KMS-11 (cell line): ENCODE results near the gene SYVN1.

Experiments
- H2AFZ ChIP-seq: fragments of 200-600 bp; sonication (generic); 2 replicates; pipeline ENCODE4 v1.6.1; 2016; ENCODE audit warnings: antibody characterized with exemption, mixed run types, low read depth
- H3K27ac ChIP-seq: fragments of 200-600 bp; sonication (generic); 2 replicates; pipeline ENCODE4 v1.6.1; 2016; ENCODE audit warnings: mild to moderate bottlenecking, mixed run types
- H3K27me3 ChIP-seq: fragments of 200-600 bp; sonication (generic); 2 replicates; pipeline ENCODE4 v1.6.1; 2017; ENCODE audit warnings: mild to moderate bottlenecking, low read depth, mixed run types, moderate library complexity; ENCODE audit not compliant: insufficient read depth
- H3K36me3 ChIP-seq: fragments of 200-600 bp; sonication (generic); 2 replicates; pipeline ENCODE4 v1.6.1; 2017; ENCODE audit warnings: mild to moderate bottlenecking, mixed run types; ENCODE audit not compliant: insufficient read depth
- H3K4me1 ChIP-seq: fragments of 200-600 bp; sonication (generic); 2 replicates; pipeline ENCODE4 v1.6.1; 2016; ENCODE audit warnings: mild to moderate bottlenecking, low read depth, mixed run types; ENCODE audit not compliant: poor library complexity, severe bottlenecking
- H3K4me2 ChIP-seq: fragments of 200-600 bp; sonication (generic); 2 replicates; pipeline ENCODE4 v1.7.0; 2016; ENCODE audit warnings: mild to moderate bottlenecking, mixed run types
- H3K4me3 ChIP-seq: fragments of 200-600 bp; sonication (generic); IDR thresholded peaks from 2 replicates; pipeline ENCODE4 v1.6.1; 2017; ENCODE audit warnings: low read depth, low read length, mixed read lengths; ENCODE audit not compliant: insufficient read depth
- H3K79me2 ChIP-seq: fragments of 200-600 bp; sonication (generic); 2 replicates; pipeline ENCODE4 v1.6.1; 2016; ENCODE audit warnings: low read depth, mixed run types; ENCODE audit not compliant: insufficient read depth
- H3K9ac ChIP-seq: fragments of 200-600 bp; sonication (generic); 2 replicates; pipeline ENCODE4 v1.6.1; 2016; ENCODE audit warnings: mild to moderate bottlenecking, mixed run types
- H4K20me1 ChIP-seq: fragments of 200-600 bp; sonication (generic); 2 replicates; pipeline ENCODE4 v1.6.1; 2016; ENCODE audit warnings: mild to moderate bottlenecking, mixed run types; ENCODE audit not compliant: insufficient read depth
- TF ChIP-seq, protein P1 (sequence below): fragments of 200-600 bp; sonication (generic); conservative IDR thresholded peaks from 2 replicates; pipeline ENCODE4 v1.6.1; 2017; ENCODE audit warnings: low read depth, mild to moderate bottlenecking, antibody characterized with exemption, low read length, moderate library complexity, mixed read lengths

The SYVN1 gene

GRCh38 chr11:65107751-65108468, 26.4 kb downstream of the SYVN1 start:
- H3K4me3 ChIP-seq = no peak overlapping the region
- H3K9ac ChIP-seq = no peak overlapping the region
- H3K79me2 ChIP-seq = no peaks in the 10 kb centered on the region
- H3K4me1 ChIP-seq = peaks cover 33% of the 10 kb centered on the region
- TF ChIP-seq, protein P1, sequence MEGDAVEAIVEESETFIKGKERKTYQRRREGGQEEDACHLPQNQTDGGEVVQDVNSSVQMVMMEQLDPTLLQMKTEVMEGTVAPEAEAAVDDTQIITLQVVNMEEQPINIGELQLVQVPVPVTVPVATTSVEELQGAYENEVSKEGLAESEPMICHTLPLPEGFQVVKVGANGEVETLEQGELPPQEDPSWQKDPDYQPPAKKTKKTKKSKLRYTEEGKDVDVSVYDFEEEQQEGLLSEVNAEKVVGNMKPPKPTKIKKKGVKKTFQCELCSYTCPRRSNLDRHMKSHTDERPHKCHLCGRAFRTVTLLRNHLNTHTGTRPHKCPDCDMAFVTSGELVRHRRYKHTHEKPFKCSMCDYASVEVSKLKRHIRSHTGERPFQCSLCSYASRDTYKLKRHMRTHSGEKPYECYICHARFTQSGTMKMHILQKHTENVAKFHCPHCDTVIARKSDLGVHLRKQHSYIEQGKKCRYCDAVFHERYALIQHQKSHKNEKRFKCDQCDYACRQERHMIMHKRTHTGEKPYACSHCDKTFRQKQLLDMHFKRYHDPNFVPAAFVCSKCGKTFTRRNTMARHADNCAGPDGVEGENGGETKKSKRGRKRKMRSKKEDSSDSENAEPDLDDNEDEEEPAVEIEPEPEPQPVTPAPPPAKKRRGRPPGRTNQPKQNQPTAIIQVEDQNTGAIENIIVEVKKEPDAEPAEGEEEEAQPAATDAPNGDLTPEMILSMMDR = no peak
- no peaks in the 10 kb centered on the region for H4K20me1 ChIP-seq
- no peaks in the 10 kb centered on the region for H3K36me3 ChIP-seq
- no peak overlapping the region for H2AFZ ChIP-seq
- H3K27me3 ChIP-seq = no peaks in the 10 kb centered on the region
- H3K4me2 ChIP-seq = no peak overlapping the region
- H3K27ac ChIP-seq = no peak overlapping the region

- Histone ChIP-seq H3K79me2 (no peaks in the 10 kb centered on the region), H3K27me3 (no peaks in the 10 kb centered on the region), H3K36me3 (no peaks in the 10 kb centered on the region), H2AFZ (no peak overlapping the region), H3K27ac (no peak overlapping the region), H3K9ac (no peak overlapping the region), H3K4me1 (peaks cover 32% of the 10 kb centered on the region), H4K20me1 (no peaks in the 10 kb centered on the region), H3K4me2 (no peak overlapping the region), H3K4me3 (no peak overlapping the region)
- TF ChIP-seq, protein P1 = no peak
Observed at GRCh38 chr11:65107078-65107477, 27.2 kb downstream of the SYVN1 start.

DNA sequence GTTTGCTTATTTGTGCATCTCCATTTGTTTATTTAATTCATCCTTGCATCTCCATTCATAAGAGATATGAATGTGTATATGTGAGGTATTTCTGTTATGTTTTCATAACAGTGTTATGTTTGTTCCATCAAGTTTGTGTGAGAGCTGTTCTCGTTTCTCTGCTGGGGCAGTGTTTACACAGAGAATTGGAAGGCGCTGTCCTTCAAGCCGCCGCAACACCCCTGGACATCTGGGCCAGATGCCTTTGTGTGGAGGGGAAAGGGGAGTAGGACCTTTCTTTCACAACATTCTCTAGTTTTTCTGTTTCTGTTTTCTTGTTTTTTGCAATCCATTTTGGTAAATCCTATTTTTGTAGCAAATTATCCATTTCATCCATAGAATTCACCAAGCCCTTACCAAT, 29.7 kb downstream of the SYVN1 start:
- H3K79me2 ChIP-seq = peaks cover 5% of the 10 kb centered on the region; the same call in 1 of the 2 replicates
- TF ChIP-seq, protein P1 = no peak

DNA sequence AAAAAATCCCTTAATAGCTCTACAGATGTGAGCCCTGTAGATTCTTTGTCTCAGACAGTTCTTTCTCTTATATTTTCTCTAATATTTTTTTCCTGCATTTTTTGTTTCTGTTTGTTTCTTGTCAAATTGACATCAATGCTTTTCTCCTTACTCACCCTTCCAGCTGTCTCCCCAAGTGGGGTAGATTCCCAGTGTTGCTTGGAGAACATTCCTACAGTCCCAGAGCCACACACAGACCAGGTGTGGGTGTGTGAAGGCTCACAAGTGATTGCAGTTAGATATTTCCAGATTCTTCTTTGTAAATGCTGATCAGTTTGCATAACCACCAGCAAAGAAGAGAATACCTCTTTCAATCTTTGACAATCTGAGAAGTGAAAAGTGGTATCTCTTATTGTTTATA, 30.8 kb downstream of the SYVN1 start:
- no peak overlapping the region for H3K9ac ChIP-seq

More for the DNA sequence above, 29.7 kb downstream of the SYVN1 start:
- H4K20me1 ChIP-seq = no peaks in the 10 kb centered on the region
- no peak overlapping the region for H3K4me2 ChIP-seq
- peaks cover 14% of the 10 kb centered on the region for H3K4me1 ChIP-seq
- no peak overlapping the region for H2AFZ ChIP-seq
- no peak overlapping the region for H3K4me3 ChIP-seq
- no peak overlapping the region for H3K9ac ChIP-seq
- no peaks in the 10 kb centered on the region for H3K27me3 ChIP-seq
- H3K36me3 ChIP-seq = no peaks in the 10 kb centered on the region
- no peak overlapping the region for H3K27ac ChIP-seq

More for the DNA sequence above, 30.8 kb downstream of the SYVN1 start:
- no peak overlapping the region for H3K4me3 ChIP-seq
- H3K79me2 ChIP-seq = peaks cover 16% of the 10 kb centered on the region; the same call in 1 of the 2 replicates
- no peak overlapping the region for H3K27ac ChIP-seq
- no peaks in the 10 kb centered on the region for H4K20me1 ChIP-seq
- peaks cover 18% of the 10 kb centered on the region for H3K4me1 ChIP-seq
- TF ChIP-seq, protein P1 = no peak
- H3K36me3 ChIP-seq = no peaks in the 10 kb centered on the region
- H3K27me3 ChIP-seq = no peaks in the 10 kb centered on the region
- H3K4me2 ChIP-seq = no peak overlapping the region
- H2AFZ ChIP-seq = no peak overlapping the region
